Panc1 (cell line): Measurements from ENCODE around the gene PIGZ. TPM values are rescaled to one million over a fixed set of nuclear protein-coding genes. Genes with fewer than 3 reads are reported as not detected.

Experiments
- ATAC-seq: fragments of 200-7000 bp; cut with Tn5 transposase; 2 replicates; pipeline ENCODE4 v1.9.1; 2020; ENCODE audit warnings: mild to moderate bottlenecking, moderate library complexity
- BruUV-seq: library from RNA; stranded (reverse); fragments of 400-500 nt; replicated peaks from 2 replicates; lab custom pipeline; 2021; lab: Mats Ljungman, UMichigan
- CTCF ChIA-PET: fragments of 300-600 bp; sonication (Branson Sonifier 250); formaldehyde crosslinking; loops from one replicate; lab custom pipeline; 2022; ENCODE audit warnings: antibody characterized with exemption; lab: Charles Lee
- POLR2A ChIA-PET: fragments of 300-600 bp; sonication (Branson Sonifier 250); formaldehyde crosslinking; loops from one replicate; lab custom pipeline; 2022; ENCODE audit warnings: antibody characterized with exemption; lab: Charles Lee
- DNase-seq: peaks from one replicate; pipeline ENCODE4 v3.0.0-alpha.2; 2010; ENCODE audit warnings: low read depth, low spot score
- H3K27ac ChIP-seq: 2 replicates; pipeline ENCODE4 v1.5.1; 2011; ENCODE audit warnings: mild to moderate bottlenecking, low read length, inconsistent platforms
- H3K27me3 ChIP-seq: fragments of 200-500 bp; sonication (Bioruptor generic); 2 replicates; pipeline ENCODE4 v1.6.0; 2014; ENCODE audit warnings: low read length, inconsistent platforms; ENCODE audit not compliant: control insufficient read depth, insufficient read depth
- H3K36me3 ChIP-seq: fragments of 200-500 bp; sonication (Bioruptor generic); 2 replicates; pipeline ENCODE4 v1.5.1; 2014; ENCODE audit warnings: inconsistent platforms, mild to moderate bottlenecking, low read length, moderate library complexity; ENCODE audit not compliant: control insufficient read depth, insufficient read depth
- H3K4me1 ChIP-seq: 2 replicates; pipeline ENCODE4 v1.5.1; 2011; ENCODE audit warnings: inconsistent platforms, mild to moderate bottlenecking, low read length, moderate library complexity; ENCODE audit not compliant: control insufficient read depth, insufficient read depth
- H3K4me3 ChIP-seq, 2 experiments: 2 replicates each; pipeline ENCODE4 v1.5.1; 2011 to 2012; ENCODE audit warnings: low read depth in 2 of 2, low read length in 2 of 2, mild to moderate bottlenecking in 2 of 2, inconsistent platforms in 1 of 2, moderate library complexity in 1 of 2
- H3K9me3 ChIP-seq: fragments of 200-500 bp; sonication (Bioruptor generic); 2 replicates; pipeline ENCODE4 v1.5.1; 2014; ENCODE audit warnings: low read depth, mild to moderate bottlenecking, inconsistent platforms, low read length, moderate library complexity; ENCODE audit not compliant: control insufficient read depth, insufficient read depth
- POLR2AphosphoS5 ChIP-seq: IDR thresholded peaks from 2 replicates; pipeline ENCODE4 v1.6.1; 2012; ENCODE audit warnings: mild to moderate bottlenecking, low read depth, low read length, moderate library complexity
- REST ChIP-seq, 2 experiments: IDR thresholded peaks; 2 replicates each; pipeline ENCODE4 v1.6.1; 2011 to 2012; ENCODE audit warnings: low read depth in 2 of 2, control low read depth in 1 of 2, low read length in 1 of 2, mild to moderate bottlenecking in 1 of 2, moderate library complexity in 1 of 2; ENCODE audit not compliant: insufficient read depth in 1 of 2
- SIN3A ChIP-seq: IDR thresholded peaks from 2 replicates; pipeline ENCODE4 v1.6.1; 2012; ENCODE audit warnings: low read depth, mild to moderate bottlenecking, low read length, moderate library complexity, borderline replicate concordance; ENCODE audit not compliant: insufficient read depth
- TCF7L2 ChIP-seq: IDR thresholded peaks from 2 replicates; pipeline ENCODE4 v1.6.1; 2011; ENCODE audit warnings: mild to moderate bottlenecking, low read depth, low read length, inconsistent platforms
- in situ Hi-C: cut with HindIII; loops from 2 replicates; pipeline ENCODE4 v1.10.0; 2016; ENCODE audit warnings: low sequenced_read_pairs, low pct_unique_long_range_greater_than_20kb
- intact Hi-C: fragments of 100-400 bp; cut with micrococcal nuclease; formaldehyde crosslinking; loops from one replicate; pipeline ENCODE4 v1.10.0; 2022; ENCODE audit not compliant: unreplicated experiment
- total RNA-seq: library from RNA; stranded (reverse); gene quantifications from one replicate; pipeline ENCODE4 v1.2.1, GENCODE V29; 2021; ENCODE audit not compliant: unreplicated experiment
- TF ChIP-seq, protein P1 (sequence below): fragments of 450-650 bp; IDR thresholded peaks from 2 replicates; pipeline ENCODE4 v1.5.1; 2017; ENCODE audit warnings: mild to moderate bottlenecking

Gene PIGZ
- total RNA-seq, 1 experiment from 2014 or later: 6.3 TPM

GRCh38 chr3:196951371-196951770 is 17.3 kb downstream of the PIGZ start:
- no peaks in the 10 kb centered on the region for H3K4me1 ChIP-seq
- TF ChIP-seq SIN3A: no peak
- no peak for TF ChIP-seq TCF7L2
- TF ChIP-seq POLR2AphosphoS5: no peak
- TF ChIP-seq, protein P1, sequence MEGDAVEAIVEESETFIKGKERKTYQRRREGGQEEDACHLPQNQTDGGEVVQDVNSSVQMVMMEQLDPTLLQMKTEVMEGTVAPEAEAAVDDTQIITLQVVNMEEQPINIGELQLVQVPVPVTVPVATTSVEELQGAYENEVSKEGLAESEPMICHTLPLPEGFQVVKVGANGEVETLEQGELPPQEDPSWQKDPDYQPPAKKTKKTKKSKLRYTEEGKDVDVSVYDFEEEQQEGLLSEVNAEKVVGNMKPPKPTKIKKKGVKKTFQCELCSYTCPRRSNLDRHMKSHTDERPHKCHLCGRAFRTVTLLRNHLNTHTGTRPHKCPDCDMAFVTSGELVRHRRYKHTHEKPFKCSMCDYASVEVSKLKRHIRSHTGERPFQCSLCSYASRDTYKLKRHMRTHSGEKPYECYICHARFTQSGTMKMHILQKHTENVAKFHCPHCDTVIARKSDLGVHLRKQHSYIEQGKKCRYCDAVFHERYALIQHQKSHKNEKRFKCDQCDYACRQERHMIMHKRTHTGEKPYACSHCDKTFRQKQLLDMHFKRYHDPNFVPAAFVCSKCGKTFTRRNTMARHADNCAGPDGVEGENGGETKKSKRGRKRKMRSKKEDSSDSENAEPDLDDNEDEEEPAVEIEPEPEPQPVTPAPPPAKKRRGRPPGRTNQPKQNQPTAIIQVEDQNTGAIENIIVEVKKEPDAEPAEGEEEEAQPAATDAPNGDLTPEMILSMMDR: no peak
- POLR2A ChIA-PET: no interaction called here
- no TSS peak for BruUV-seq
- H3K4me3 ChIP-seq: no peak overlapping the region
- in situ Hi-C loops: no loop called here
- intact Hi-C loops: no loop called here
- DNase-seq: no peak
- H3K9me3 ChIP-seq: no peaks in the 10 kb centered on the region
- H3K27me3 ChIP-seq: no peaks in the 10 kb centered on the region
- no peak for ATAC-seq
- H3K36me3 ChIP-seq: no peaks in the 10 kb centered on the region
- CTCF ChIA-PET: no interaction called here
- no peak overlapping the region for H3K27ac ChIP-seq

DNA sequence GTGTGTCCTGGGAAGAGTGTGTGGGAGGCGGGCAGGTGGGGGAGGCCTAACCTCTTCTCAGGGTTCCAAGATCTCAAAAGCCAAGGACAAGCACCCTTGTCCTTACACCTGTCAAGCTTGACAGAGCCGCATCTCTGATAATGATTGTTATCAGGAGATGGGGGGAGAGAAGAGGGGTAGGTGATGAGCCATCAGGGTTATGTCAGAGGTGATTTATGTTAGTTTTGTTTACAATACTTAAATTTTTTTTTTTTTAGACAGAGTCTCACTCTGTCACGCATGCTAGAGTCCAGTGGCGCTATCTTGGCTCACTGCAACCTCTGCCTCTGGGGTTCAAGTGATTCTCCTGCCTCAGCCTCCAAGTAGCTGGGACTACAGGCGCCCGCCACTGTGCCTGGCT is 18.9 kb downstream of the PIGZ start:
- DNase-seq: no peak
- H3K4me1 ChIP-seq: no peaks in the 10 kb centered on the region
- TF ChIP-seq TCF7L2: no peak
- no peak for TF ChIP-seq POLR2AphosphoS5
- no peak for TF ChIP-seq SIN3A
- TF ChIP-seq, protein P1: no peak
- TF ChIP-seq REST (IDR thresholded peaks at IDR 0.05; ENCODE audit: insufficient read depth in 1 of 2, low read depth in 2 of 2, low read length in 1 of 2): no peak
- no peak for ATAC-seq
- H3K27ac ChIP-seq: no peak overlapping the region
- no TSS peak for BruUV-seq
- no peaks in the 10 kb centered on the region for H3K9me3 ChIP-seq
- no peak overlapping the region for H3K4me3 ChIP-seq
- no peaks in the 10 kb centered on the region for H3K36me3 ChIP-seq
- H3K27me3 ChIP-seq: no peaks in the 10 kb centered on the region
- in situ Hi-C loops (no loop called here), intact Hi-C loops (no loop called here)
- ChIA-PET CTCF (interaction anchor here (0.7 kb wide), 3 partner anchors 83 to 275 kb away, joined by 3 to 6 read pairs (median 5); no protein-coding TSS in a partner anchor), POLR2A (no interaction called here)
